ENCODE data around the gene FCAR. TPM values are rescaled to one million over a fixed set of nuclear protein-coding genes. Genes with fewer than 3 reads are reported as not detected.
"Not testable (repeated sequence)": the region's sequence is repeated elsewhere in the genome, so short reads cannot be mapped to it uniquely, and the experiment has no call there.

Gene FCAR
- total RNA-seq, 2 donors from 2014 or later = not detected

DNA sequence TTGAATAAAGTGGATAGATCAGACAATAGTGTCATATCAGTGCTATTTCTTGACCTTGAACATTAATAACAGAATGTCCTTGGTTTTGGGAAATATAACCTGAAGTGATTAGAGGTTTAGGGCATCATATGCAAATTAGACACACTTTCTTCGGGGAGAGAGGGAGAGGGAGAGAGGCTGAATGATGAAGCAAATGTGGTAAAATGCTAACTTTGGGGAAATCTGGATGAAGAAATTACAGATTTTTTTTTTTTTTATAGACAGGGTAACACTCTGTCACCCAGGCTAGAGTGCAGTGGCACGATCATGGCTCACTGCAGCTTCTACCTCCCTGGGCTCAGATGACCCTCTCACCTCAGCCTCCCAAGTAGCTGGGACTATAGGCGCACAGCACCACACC is 28.0 kb downstream of the FCAR start:
- peak overlapping the region; percentile 83 to 98 for H3K27ac Mint-ChIP-seq
- no peak for DNase-seq (ENCODE audit: low spot score)
- peaks cover 0 to 7% of the 10 kb centered on the region in 2 donors for H3K27me3 Mint-ChIP-seq
- no peaks in the 10 kb centered on the region for H3K36me3 Mint-ChIP-seq
- H3K4me1 Mint-ChIP-seq (ENCODE audit: low read depth in 2 of 2) = peaks cover 58 to 66% of the 10 kb centered on the region in 2 donors
- H3K9me3 Mint-ChIP-seq = no peaks in the 10 kb centered on the region
- peak overlapping the region; percentile 79 for H3K4me3 Mint-ChIP-seq
- no peak for ATAC-seq

- no peaks in the 10 kb centered on the region for H3K36me3 Mint-ChIP-seq
- peaks cover 55 to 64% of the 10 kb centered on the region in 2 donors for H3K4me1 Mint-ChIP-seq (ENCODE audit: low read depth in 2 of 2)
- H3K4me3 Mint-ChIP-seq = no peak overlapping the region
These were observed 29.3 kb downstream of the FCAR start for GRCh38 chr19:54903303-54903702.

DNA sequence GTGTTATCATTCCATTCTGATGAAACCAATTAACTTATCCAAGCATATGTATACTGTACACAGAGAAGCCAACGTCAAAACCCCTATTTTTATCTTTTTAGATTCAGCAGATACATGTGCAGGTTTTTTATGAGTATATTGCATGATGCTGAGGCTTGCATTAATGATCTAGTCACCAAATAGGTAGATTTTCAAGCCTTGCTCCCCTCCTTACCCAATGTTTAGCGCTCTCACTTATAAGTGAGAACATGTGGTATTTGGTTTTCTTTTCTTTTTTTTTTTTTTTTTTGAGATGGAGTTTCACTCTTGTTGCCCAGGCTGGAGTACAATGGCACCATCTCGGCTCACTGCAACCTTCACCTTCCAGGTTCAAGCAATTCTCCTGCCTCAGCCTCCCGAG is 30.2 kb downstream of the FCAR start:
- peaks cover 47 to 54% of the 10 kb centered on the region in 2 donors for H3K4me1 Mint-ChIP-seq (ENCODE audit: low read depth in 2 of 2)
- H3K36me3 Mint-ChIP-seq; DNase-seq (ENCODE audit: low spot score); H3K9me3 Mint-ChIP-seq; H3K27me3 Mint-ChIP-seq: not testable (repeated sequence)
- ATAC-seq = peak; percentile 24 to 25
- H3K4me3 Mint-ChIP-seq = peak overlapping the region; percentile 91
- H3K27ac Mint-ChIP-seq = peak overlapping the region; percentile 95 to 97

More at GRCh38 chr19:54903303-54903702, 29.3 kb downstream of the FCAR start:
- Mint-ChIP-seq H3K27ac (peak overlapping the region; percentile 95 to 97), H3K9me3 (no peaks in the 10 kb centered on the region), H3K27me3 (peaks cover 0 to 7% of the 10 kb centered on the region in 2 donors)
- ATAC-seq (no peak), DNase-seq (ENCODE audit: low spot score) (no peak)

GRCh38 chr19:54905421-54905802 is 31.4 kb downstream of the FCAR start:
- Mint-ChIP-seq H3K27me3 (no peaks in the 10 kb centered on the region), H3K9me3 (no peaks in the 10 kb centered on the region), H3K4me3 (peak overlapping the region; percentile 91), H3K36me3 (peaks cover under 1% of the 10 kb centered on the region), H3K4me1 (ENCODE audit: low read depth in 2 of 2) (peaks cover 38 to 42% of the 10 kb centered on the region in 2 donors), H3K27ac (peak overlapping the region; percentile 95 to 97)
- ATAC-seq (no peak), DNase-seq (ENCODE audit: low spot score) (no peak)

DNA sequence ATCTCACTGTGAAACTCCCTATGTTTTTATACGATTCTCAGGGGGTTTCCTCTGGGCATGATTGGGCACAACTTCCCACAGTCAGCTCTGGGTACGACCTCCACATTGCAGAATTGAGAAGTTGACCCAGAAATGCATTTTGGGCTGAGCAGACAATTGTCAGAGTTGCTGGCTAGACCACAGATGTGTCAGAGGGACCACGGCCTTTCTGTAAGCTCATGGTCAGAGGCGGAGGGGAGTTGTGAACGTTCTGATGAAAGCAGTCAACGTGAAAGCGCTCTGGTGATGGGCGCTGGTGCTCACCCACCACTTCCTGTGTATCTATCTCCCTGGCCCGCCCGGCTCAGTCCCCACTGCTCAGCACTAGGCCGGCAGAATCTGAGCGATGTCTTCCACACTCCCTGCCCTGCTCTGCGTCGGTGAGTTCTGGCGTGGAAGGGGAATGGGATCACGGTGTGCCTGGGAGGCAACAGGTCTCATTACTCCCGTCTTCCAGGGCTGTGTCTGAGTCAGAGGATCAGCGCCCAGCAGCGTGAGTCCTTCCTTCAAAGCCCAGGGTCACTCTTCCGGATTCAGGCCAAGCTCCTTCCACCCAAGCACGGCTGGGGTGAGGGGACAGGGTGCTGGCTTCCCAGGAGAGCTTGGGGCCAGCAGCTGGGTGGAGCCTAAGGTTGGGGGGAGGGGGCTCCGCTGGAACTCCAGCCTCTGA is 31.9 kb downstream of the FCAR start, which contains the start of gene NCR1:
TSS of gene NCR1 (plus strand) at position 346 of the 709 bp plus-strand sequence. CDS start at position 386, 40 bp downstream.
- Mint-ChIP-seq H3K9me3 (no peaks in the 10 kb centered on the region), H3K27me3 (no peaks in the 10 kb centered on the region), H3K36me3 (peaks cover 6% of the 10 kb centered on the region), H3K4me3 (peak within 1 kb of the TSS; percentile 91), H3K27ac (peak within 1 kb of the TSS; percentile 95 to 97), H3K4me1 (ENCODE audit: low read depth in 2 of 2) (peaks cover 39 to 44% of the 10 kb centered on the region in 2 donors)
- peak; percentile 93 for DNase-seq (ENCODE audit: low spot score)
- ATAC-seq = peak; percentile 94 to 97

DNA sequence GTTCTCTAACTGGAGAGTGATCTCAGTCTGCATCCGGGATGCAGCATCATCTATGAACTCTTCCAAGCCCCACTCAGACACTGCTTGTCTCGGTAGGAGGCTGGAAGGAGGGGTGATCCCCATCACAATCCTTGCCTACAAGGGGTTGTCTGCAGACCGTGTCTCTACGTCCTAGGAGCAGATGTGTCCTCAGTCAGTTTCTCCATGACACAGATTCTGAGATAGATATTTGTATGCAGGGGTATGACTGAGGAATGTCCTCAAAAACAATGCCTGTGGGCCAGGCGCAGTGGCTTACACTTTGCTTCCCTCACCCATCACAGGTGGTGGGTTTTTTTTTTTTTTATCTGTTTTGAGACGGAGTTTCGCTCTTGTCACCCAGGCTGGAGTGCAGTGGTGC is 32.8 kb downstream of the FCAR start:
- Mint-ChIP-seq H3K9me3 (no peaks in the 10 kb centered on the region), H3K4me3 (peak overlapping the region; percentile 91), H3K27me3 (no peaks in the 10 kb centered on the region), H3K36me3 (peaks cover 6% of the 10 kb centered on the region), H3K27ac (peak overlapping the region; percentile 95 to 97), H3K4me1 (ENCODE audit: low read depth in 2 of 2) (peaks cover 37% of the 10 kb centered on the region in 2 donors)
- peak; percentile 22 to 29 for ATAC-seq
- peak; percentile 65 for DNase-seq (ENCODE audit: low spot score)

GRCh38 chr19:54907899-54908298 is 33.9 kb downstream of the FCAR start:
- H3K27ac Mint-ChIP-seq; H3K27me3 Mint-ChIP-seq; H3K36me3 Mint-ChIP-seq; H3K9me3 Mint-ChIP-seq; DNase-seq (ENCODE audit: low spot score); ATAC-seq: not testable (repeated sequence)
- Mint-ChIP-seq H3K4me3 (peak overlapping the region; percentile 62), H3K4me1 (ENCODE audit: low read depth in 2 of 2) (peaks cover 33 to 37% of the 10 kb centered on the region in 2 donors)

GRCh38 chr19:54916822-54917221 is 42.8 kb downstream of the FCAR start:
- peak overlapping the region; percentile 79 to 92 for H3K27ac Mint-ChIP-seq
- no peaks in the 10 kb centered on the region for H3K36me3 Mint-ChIP-seq

GRCh38 chr19:54918499-54918898 is 44.5 kb downstream of the FCAR start:
- peak overlapping the region; percentile 79 to 92 for H3K27ac Mint-ChIP-seq
- peaks cover 55 to 57% of the 10 kb centered on the region in 2 donors for H3K4me1 Mint-ChIP-seq (ENCODE audit: low read depth in 2 of 2)
- ATAC-seq (no peak), DNase-seq (ENCODE audit: low spot score) (no peak)
- no peak overlapping the region for H3K4me3 Mint-ChIP-seq
- H3K9me3 Mint-ChIP-seq = no peaks in the 10 kb centered on the region
- H3K27me3 Mint-ChIP-seq = no peaks in the 10 kb centered on the region
- H3K36me3 Mint-ChIP-seq = no peaks in the 10 kb centered on the region

More at GRCh38 chr19:54916822-54917221, 42.8 kb downstream of the FCAR start:
- Mint-ChIP-seq H3K4me1 (ENCODE audit: low read depth in 2 of 2) (peaks cover 49 to 60% of the 10 kb centered on the region in 2 donors), H3K4me3 (peak overlapping the region; percentile 82), H3K27me3 (no peaks in the 10 kb centered on the region), H3K9me3 (no peaks in the 10 kb centered on the region)
- ATAC-seq (peak; percentile 86 to 90), DNase-seq (ENCODE audit: low spot score) (peak; percentile 88)

DNA sequence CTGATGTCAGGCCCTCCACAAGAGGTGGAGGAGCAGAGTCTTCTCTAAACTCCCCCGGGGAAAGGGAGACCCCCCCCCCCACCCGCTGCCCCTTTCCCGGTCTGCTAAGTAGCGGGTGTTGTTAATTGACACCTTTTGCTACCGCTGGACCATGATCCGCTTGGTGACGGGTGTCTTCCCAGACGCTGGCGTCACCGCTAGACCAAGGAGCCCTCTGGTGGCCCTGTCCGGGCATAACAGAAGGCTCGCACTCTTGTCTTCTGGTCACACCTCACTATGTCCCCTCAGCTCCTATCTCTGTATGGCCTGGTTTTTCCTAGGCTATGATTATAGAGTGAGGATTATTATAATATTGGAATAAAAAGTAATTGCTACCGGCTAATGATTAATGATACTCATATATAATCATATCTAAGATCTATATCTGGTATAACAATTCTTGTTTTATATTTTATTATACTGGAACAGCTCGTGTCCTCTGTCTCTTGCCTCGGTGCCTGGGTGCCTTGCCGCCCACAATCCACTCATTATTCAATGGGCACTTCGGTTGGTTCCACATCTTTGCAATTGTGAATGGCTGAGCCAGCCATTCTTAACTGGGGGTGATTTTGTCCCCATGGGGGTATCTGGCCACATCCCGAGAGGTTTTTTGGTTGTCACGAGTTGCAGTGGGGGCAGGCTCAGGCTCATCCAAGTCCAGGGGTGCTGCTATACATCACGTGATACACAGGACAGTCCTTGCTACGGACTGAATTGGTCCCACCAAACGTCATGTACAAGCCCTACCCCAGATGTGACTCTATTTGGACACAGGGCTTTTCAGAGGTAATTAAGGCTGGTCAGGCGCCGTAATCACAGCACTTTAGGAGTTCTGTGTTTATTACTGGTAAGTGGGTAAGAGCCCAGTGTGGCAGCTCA is 45.9 kb downstream of the FCAR start:
- H3K4me3 Mint-ChIP-seq; DNase-seq (ENCODE audit: low spot score); H3K36me3 Mint-ChIP-seq; H3K27me3 Mint-ChIP-seq; H3K9me3 Mint-ChIP-seq; ATAC-seq: not testable (repeated sequence)
- peak overlapping the region; percentile 79 to 92 for H3K27ac Mint-ChIP-seq
- H3K4me1 Mint-ChIP-seq (ENCODE audit: low read depth in 2 of 2) = peaks cover 48 to 53% of the 10 kb centered on the region in 2 donors

- no peaks in the 10 kb centered on the region for H3K27me3 Mint-ChIP-seq
- DNase-seq (ENCODE audit: low spot score) (peak; percentile 72), ATAC-seq (peak; percentile 73 to 82)
- H3K4me1 Mint-ChIP-seq (ENCODE audit: low read depth in 2 of 2) = peaks cover 37 to 43% of the 10 kb centered on the region in 2 donors
- H3K4me3 Mint-ChIP-seq = peak overlapping the region; percentile 56
- peaks cover 6% of the 10 kb centered on the region for H3K36me3 Mint-ChIP-seq
- H3K9me3 Mint-ChIP-seq = no peaks in the 10 kb centered on the region
- peak overlapping the region; percentile 24 to 68 for H3K27ac Mint-ChIP-seq
These were observed 47.0 kb downstream of the FCAR start for GRCh38 chr19:54921082-54921481.

GRCh38 chr19:54923276-54923675 is 49.2 kb downstream of the FCAR start:
- H3K27me3 Mint-ChIP-seq = no peaks in the 10 kb centered on the region
- H3K4me1 Mint-ChIP-seq (ENCODE audit: low read depth in 2 of 2) = peaks cover 27 to 32% of the 10 kb centered on the region in 2 donors
- no peak overlapping the region for H3K4me3 Mint-ChIP-seq
- H3K9me3 Mint-ChIP-seq = peaks cover 2% of the 10 kb centered on the region
- peaks cover 15% of the 10 kb centered on the region for H3K36me3 Mint-ChIP-seq
- DNase-seq (ENCODE audit: low spot score) (no peak), ATAC-seq (no peak)
- peak overlapping the region in 1 of 2 donors; percentile 20 for H3K27ac Mint-ChIP-seq

- peaks cover 0 to 8% of the 10 kb centered on the region in 2 donors for H3K4me1 Mint-ChIP-seq (ENCODE audit: low read depth in 2 of 2)
- H3K27me3 Mint-ChIP-seq = no peaks in the 10 kb centered on the region
- DNase-seq (ENCODE audit: low spot score) (no peak), ATAC-seq (no peak)
- peak overlapping the region in 1 of 2 donors; percentile 47 for H3K27ac Mint-ChIP-seq
- H3K4me3 Mint-ChIP-seq = no peak overlapping the region
- peaks cover 5% of the 10 kb centered on the region for H3K9me3 Mint-ChIP-seq
- H3K36me3 Mint-ChIP-seq = peaks cover 24% of the 10 kb centered on the region
These were observed 54.3 kb downstream of the FCAR start for GRCh38 chr19:54928299-54928698.

Data from natural killer cell treated with Interleukin-12 subunit alpha and Interleukin-12 subunit beta and Interleukin-15 and Interleukin-18, amount 100 ng/mL, for 72 hours (primary cell).